Measurements from ENCODE around the gene KCNG2.

The KCNG2 gene

GRCh38 chr18:79819064-79819967 is 21.6 kb downstream of the KCNG2 start:
- no peak for DNase-seq (ENCODE audit: low spot score)

DNA sequence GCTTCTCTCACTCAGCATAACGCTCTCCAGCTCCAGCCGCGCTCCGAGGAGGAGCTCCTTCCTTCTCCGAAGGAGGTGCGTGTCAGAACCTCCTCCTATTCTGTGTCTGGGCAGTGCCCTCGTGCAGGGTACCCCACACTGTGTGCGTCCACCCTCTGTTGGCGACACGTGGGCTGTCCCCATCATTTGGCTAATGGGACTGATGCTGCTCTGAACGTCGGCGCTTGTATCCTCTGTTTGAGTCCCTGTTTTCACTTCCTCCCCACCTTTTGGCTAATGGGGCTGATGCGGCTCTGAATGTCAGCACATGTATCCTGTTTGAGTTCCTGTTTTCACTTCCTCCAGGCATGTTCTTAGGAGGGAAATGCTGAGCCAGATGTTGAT is 22.2 kb downstream of the KCNG2 start:
- DNase-seq (ENCODE audit: low spot score), result no peak

- no peak for DNase-seq (ENCODE audit: low spot score)
Measured at GRCh38 chr18:79823120-79823519, 25.4 kb downstream of the KCNG2 start.

DNA sequence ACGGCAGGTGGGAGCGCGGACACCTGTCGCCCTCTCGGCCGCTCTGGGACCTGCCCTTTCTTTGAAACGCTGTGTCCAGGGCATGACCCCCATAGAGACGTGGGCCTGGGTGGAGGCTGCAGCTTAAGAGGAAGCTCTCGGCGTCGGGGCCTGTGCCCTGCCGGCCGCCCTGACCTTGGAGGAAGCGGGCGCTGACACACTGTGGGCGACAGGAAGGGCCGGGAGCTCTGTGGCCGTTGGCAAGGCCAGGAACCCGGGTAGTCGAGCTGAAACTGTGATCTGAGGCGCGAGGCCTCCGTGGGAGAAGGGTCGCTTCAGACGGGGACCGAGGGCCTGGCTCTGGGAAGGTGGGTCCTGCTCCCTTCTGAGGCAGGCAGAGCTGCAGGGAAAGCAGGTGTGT is 28.2 kb downstream of the KCNG2 start:
- no peak for DNase-seq (ENCODE audit: low spot score)

DNA sequence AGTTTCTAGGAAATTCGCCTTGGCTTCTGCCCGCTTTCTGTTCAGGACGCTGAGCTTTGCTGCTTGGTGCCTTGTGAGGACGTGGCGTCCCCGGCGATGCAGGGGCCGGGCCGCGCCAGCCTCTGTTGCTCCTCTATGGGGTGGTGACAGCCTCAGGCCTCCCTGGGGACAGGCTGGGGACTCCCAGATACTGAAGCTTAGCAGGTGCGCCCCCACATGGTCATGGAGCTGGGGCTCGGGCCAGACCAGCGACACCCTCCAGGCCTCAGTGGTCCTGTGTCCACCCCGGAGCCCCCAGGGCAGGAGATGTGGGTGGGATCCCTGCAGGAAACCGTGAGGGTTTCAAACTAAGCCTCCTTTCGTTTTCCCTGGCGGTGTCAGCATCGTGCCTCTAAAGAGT is 29.2 kb downstream of the KCNG2 start:
- no peak for DNase-seq (ENCODE audit: low spot score)

- DNase-seq (ENCODE audit: low spot score), result no peak
Measured at GRCh38 chr18:79828258-79828657, 30.5 kb downstream of the KCNG2 start.

- DNase-seq (ENCODE audit: low spot score), result no peak
Measured at GRCh38 chr18:79829136-79829854, 31.6 kb downstream of the KCNG2 start.

DNA sequence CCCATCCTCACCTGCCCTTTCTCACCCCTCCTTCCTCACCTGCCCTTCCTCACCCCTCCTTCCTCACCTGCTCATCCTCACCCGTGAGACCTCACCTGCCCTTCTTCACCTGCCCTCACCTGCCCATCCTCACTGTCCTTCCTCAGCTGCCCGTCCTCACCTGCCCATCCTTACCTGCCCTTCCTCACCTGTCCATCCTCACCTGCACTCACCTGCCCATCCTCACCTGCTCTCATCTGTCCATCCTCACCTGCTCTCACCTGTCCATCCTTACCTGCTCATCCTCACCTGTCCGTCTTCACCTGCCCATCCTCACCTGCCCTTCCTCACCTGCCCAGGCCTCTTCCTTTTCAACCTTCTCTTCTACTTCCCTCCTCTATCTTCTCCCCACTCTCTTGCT is 34.4 kb downstream of the KCNG2 start:
- no peak for DNase-seq (ENCODE audit: low spot score)

DNA sequence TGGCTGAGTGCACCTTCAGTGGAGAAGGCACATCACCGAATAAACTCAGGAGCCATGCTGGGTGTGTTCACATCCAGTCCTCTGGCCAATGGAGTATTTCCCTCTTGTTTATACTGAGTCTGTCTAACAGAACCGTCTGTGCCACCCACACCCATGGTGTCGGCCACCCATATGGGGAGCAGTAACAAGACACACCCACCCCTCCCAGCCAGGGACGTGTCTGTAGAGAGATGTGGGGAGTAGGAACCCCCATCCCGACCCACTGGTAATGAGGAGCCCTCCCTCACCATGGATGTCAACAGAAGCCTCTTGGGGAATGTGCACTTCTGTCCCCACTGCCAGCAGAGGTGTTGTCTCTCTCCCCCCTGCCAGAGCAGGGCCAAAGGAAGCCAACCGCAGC is 37.1 kb downstream of the KCNG2 start:
- DNase-seq (ENCODE audit: low spot score), result no peak

DNA sequence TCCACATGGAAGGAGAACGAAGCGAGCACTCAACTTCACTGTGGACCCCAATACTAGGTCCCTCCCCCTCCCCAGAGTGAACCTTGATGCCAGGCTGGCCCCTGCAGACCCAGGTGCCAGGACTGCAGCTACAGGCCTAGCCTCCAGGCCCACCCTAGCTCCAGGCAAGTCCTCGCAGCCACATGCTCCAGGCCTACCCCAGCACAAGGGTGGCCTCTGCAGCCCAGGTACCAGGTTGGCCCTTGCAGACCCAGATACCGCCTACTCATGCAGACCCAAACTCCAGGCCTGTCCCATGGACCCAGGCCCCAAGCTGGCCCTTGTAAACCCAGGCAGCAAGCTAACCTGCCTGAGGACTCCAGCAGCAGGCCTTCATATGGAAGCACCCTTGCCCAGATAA is 44.2 kb downstream of the KCNG2 start:
- DNase-seq (ENCODE audit: low spot score), result no peak

GRCh38 chr18:79844999-79845563 is 47.3 kb downstream of the KCNG2 start:
- no peak for DNase-seq (ENCODE audit: low spot score)

GRCh38 chr18:79846936-79847557 is 49.3 kb downstream of the KCNG2 start:
- no peak for DNase-seq (ENCODE audit: low spot score)

- DNase-seq (ENCODE audit: low spot score), result no peak
Measured at GRCh38 chr18:79847606-79848293, 50.0 kb downstream of the KCNG2 start.

- DNase-seq (ENCODE audit: low spot score), result no peak
Measured at GRCh38 chr18:79848294-79848578, 50.5 kb downstream of the KCNG2 start.

- DNase-seq (ENCODE audit: low spot score), result no peak
Measured at GRCh38 chr18:79848579-79849327, 51.0 kb downstream of the KCNG2 start.

DNA sequence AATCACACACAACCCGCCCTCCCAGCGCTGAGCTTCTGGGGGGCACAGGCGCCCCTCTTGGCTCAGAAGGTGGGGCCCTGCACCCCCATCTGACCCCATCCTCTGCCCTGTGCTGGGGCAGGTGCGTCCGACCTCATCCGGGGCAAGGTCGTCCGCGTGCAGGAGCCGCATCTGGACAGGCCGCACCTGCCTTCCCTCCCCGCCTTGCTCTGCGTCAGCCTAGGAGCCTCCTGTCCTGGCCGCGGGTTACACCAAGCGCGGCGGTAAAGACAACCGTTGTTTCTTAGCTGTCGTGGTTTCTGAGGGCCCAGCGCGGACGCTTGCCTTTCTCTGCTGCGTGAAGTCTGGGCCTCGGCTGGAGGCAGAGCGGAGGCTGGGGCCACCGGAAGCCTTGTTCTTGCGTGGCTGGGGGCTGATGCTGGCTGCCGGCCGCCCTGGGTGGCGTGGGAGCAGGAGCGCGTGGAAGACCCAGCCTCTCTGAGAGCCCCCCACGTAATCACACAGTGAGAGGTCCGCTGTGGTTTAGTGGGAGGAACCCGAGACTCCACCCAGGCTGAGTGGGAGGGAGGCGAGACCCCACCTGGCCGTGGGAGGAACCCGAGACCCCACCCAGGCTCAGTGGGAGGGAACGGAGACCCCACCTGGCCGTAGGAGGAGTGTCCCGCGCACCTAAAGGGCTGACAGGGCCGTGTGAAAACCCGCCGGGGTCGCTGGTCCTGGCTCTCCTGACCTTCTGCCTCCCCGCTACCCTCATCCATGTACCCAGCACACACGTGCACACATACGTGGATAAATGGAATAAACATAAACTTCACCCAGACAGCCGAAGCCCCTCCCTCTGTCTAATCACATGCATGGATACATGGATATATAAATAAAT is 51.8 kb downstream of the KCNG2 start:
- DNase-seq (ENCODE audit: low spot score), result no peak

DNA sequence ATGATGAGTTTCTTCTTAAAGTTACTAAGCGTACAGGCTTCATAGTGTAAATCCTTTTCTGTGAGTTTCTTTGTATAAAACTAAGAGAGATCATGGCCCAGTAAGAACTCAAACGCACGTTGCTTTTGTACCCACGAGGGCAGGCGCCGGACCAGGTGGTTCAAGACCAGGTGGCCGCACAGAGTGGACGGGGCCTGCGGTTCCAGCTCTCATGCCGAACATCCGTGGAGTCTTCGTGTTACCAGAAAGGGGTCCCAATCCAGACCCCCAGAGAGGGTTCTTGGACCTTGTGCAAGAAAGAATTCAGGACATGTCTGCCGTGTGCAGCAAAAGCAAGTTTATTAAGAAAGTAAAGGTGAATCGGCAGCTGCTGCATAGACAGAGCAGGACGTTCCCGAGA is 53.0 kb downstream of the KCNG2 start:
- no peak for DNase-seq (ENCODE audit: low spot score)

DNA sequence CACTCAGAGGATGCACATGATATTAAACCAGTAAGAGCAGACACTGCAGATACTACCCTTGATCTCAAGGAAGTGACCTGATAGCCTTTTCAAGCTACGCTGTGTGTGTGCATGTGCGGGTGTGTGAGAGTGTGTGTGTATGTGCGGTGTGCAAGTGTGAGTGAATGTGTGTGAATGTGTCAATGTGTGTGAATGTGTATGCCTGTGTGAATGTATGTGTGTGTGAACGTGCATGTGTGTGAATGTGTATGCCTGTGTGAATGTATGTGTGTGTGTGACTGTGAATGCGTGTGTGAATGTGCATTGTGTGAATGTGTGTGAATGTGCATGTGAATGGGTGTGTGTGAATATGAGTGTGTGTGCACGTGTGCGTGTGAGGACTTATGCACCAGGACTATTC is 53.8 kb downstream of the KCNG2 start:
- DNase-seq (ENCODE audit: low spot score), result no peak

DNA sequence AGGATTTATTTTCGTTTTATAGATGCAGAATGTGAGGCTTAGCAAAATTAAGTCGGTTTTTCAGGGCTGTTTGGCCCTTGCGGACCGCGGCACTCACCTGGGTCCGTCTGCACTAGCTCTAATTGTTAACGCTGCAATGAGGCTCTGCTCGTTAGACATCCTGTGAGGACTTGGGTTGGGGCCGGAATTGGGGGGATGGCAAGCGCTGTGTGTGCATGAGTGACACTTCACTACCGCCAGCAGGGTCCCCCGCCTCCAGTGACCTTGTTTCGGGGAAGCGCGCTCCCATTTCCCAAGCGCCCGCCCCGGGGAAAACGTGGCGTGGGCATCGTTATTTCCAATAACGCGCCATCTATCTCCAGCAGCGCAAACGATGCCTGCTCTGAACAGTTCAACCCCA is 54.2 kb downstream of the KCNG2 start:
- no peak for DNase-seq (ENCODE audit: low spot score)

DNA sequence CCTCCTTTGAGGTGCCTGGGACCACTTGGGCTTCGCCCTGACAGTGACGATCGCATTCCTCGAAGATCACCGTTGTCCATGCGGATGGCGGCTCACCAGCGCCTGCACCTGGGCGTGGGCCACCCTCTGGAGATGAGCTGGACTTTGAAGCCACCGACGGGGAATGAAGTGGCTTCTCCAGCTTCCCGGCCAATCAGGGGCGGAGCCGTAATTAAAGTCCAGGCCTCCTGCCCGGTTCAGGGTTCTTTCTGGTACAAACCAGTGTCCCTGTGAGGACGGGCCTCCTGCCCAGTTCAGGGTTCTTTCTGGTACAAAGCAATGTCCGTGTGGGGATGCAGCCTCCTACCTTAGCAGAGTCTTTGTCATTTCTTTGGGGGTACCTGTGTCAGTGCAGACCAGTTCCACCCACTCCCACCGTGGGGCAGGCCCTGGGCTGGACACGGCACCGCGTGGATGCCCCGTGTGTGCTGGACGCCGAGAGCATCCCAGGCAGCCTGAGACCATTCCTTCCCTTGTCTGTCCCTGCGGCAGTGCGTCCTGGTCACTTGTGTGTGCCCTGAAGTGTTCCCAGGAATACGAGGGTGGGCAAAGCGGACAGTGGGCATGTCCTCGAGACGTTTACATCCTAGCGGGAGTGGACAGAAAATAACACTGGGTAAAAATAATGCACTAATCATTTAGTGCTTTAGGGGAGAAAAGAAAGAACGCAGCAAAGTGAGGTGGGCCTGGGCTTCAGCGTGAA is 55.0 kb downstream of the KCNG2 start:
- no peak for DNase-seq (ENCODE audit: low spot score)

Data from RKO (cell line).